Measurements from ENCODE around the gene SLC2A9.
"Not testable (repeated sequence)": the region's sequence is repeated elsewhere in the genome, so short reads cannot be mapped to it uniquely, and the experiment has no call there.

The SLC2A9 gene

DNA sequence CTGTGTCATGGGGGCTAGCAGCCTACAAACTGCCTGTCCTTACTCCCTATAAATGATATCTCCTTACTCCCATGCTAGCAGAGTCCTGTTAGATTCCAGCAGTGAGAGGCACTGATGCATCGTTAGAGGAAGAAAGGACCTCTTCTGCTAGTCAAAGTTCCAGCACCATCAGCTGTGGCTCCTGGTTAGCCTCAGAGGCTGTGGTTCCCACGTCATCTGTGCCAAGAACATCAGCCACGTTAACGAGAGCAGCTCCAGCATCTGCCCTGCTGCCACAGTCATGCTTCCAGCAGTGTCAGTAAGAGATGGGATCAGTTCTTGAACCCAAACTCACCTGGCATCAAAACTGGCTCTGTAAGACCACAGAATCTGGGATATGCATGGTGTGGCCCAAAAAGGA, 88.5 kb downstream of the SLC2A9 start:
- DNase-seq (ENCODE audit: extremely low read depth in 1 of 2, low read depth in 1 of 2), result no peak

DNA sequence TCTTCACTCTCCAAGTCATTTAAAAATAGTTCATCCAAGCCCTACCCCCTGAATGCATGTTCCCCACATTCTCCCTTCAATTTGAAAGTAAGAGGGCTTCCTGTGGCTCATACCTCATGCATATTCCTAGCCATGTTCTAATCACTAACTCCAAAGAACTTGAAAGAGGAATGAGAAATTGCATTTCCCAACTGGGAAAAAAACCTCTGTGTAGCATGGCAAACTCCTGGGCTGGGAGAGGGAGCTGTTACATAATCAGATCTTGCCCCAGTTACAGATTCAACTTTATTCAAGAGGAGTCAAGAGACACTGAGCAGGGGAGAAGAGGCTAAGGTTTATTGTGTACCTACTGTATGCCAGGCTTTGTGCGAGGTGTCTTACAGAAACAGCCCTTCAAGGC, 90.2 kb downstream of the SLC2A9 start:
- DNase-seq (ENCODE audit: extremely low read depth in 1 of 2, low read depth in 1 of 2), result no peak

- DNase-seq (ENCODE audit: extremely low read depth in 1 of 2, low read depth in 1 of 2), result no peak
Observed at GRCh38 chr4:9929111-9929510, 92.2 kb downstream of the SLC2A9 start.

GRCh38 chr4:9927341-9928007, 93.8 kb downstream of the SLC2A9 start:
- DNase-seq (ENCODE audit: extremely low read depth in 1 of 2, low read depth in 1 of 2), result no peak

- no peak for DNase-seq (ENCODE audit: extremely low read depth in 1 of 2, low read depth in 1 of 2)
Observed at GRCh38 chr4:9926586-9926985, 94.7 kb downstream of the SLC2A9 start.

DNA sequence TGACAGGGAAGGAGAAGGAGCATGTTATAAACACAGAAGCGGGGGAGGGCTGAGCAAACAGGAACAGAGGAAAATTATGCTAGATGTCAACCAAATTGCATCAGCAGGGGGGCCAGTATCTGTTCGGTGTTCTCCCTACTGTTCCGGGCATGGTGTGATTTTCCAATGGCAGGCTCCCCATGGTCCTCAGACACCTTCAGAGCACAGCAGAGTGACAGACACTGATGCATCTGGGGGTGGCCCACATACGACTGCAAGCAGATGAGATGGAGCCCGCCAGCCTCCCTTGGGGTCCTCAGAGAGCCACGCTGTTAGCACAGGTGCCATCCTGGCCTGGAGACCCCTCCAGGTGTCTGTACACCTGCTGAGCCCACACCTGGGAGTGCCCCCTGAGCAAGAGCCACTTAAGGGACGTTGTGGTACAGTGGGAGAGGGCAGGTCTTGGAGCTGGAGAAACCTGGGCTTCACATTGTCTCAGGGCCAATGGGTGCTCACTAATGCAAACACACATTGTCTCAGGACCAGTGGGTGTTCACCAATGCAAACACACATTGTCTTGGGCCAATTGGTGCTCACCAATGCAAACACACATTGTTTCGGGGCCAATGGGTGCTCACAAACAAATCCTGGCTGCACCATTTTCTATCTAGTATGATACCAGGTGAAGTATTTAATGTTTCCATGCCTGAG, 95.4 kb downstream of the SLC2A9 start:
- no peak for DNase-seq (ENCODE audit: extremely low read depth in 1 of 2, low read depth in 1 of 2)

- no peak for DNase-seq (ENCODE audit: extremely low read depth in 1 of 2, low read depth in 1 of 2)
Observed at GRCh38 chr4:9924750-9925149, 96.5 kb downstream of the SLC2A9 start.

DNA sequence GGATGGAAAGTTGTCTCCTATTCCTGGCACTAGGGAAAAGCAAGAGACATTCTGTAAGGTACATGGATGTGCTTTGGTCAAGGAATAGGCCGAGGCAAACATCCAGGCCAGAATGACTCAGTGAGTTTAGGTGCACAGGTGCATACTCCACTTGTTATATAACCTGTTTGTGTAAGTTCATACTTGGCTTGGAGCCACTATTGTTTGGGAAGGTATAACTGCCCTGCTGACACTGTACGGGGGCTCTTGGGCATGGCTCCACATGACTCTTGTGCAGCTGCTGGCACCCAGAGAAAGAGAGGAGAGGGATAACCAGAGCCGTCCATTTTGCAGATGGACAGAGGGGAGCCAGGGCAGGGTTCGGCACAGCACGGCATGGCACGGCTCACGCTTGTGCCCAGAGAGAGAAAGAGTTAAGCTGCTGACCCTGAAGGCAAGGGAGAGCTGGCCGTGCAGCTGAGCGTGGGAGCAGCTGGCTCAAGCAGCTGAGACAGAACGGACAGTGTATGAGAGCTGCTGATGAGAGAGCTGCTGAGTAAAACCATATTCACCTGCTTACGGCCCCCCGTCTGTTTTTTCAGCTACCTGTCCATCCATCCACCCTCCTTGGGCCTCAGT, 98.0 kb downstream of the SLC2A9 start:
- no peak for DNase-seq (ENCODE audit: extremely low read depth in 1 of 2, low read depth in 1 of 2)

GRCh38 chr4:9921326-9921725, 100.0 kb downstream of the SLC2A9 start:
- DNase-seq (ENCODE audit: extremely low read depth in 1 of 2, low read depth in 1 of 2), result no peak

DNA sequence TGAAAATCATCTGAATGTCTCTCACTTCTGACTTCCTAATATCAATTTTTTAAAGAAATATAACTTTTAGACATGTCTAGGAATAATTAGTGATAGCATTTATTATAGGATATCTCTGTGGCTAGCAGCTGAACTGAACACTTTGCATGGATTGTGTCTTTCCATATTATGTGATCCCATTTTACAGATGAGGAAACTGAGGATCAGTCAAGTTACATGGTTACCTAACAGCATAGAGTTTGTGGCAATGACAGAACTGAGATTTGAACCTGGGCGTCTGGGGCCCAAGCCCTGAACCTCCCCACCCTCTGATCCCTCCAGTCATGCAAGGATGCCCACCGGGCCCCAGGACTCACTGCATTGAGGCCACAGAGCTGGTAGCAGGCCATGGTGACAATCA, 101.3 kb downstream of the SLC2A9 start:
- no peak for DNase-seq (ENCODE audit: extremely low read depth in 1 of 2, low read depth in 1 of 2)

DNA sequence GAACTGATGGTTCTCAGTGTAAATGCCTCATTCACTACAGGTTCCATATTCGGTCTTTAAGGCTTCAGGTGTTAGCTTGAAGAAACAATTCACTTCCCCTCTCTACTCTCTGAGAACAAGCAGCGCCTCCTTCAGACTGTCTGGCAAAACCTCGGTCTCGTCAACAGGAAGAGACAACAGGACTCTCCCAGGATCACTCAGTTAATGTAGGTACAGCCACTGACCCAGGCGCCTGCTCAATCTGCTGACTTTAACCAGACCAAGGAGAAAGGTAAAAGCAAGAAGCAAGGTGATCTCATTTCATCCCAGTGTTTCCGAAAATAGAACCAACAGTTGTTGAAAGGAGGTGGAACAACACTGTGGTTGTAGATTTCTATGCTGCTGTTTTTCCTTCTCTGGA, 102.2 kb downstream of the SLC2A9 start:
- DNase-seq (ENCODE audit: extremely low read depth in 1 of 2, low read depth in 1 of 2), result no peak

DNA sequence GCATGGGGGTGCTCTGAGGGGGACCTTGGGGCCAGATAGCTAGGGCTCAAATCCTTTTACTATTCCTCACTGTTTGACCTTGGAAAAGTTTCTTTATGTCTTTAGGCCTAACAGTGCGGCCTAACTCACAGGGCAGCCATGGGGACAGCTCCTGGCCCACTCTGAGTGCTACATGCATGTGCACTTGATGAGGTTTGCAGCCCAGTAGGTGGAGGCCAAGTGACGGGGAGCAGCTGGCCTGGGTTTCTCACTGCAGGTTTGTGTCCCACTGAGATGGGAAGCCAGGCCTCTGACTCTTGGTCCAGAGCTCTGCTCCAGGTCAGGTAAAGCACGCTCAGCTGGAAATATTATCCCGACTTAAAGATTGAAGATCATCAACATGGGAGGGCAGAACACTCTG, 102.8 kb downstream of the SLC2A9 start:
- no peak for DNase-seq (ENCODE audit: extremely low read depth in 1 of 2, low read depth in 1 of 2)

DNA sequence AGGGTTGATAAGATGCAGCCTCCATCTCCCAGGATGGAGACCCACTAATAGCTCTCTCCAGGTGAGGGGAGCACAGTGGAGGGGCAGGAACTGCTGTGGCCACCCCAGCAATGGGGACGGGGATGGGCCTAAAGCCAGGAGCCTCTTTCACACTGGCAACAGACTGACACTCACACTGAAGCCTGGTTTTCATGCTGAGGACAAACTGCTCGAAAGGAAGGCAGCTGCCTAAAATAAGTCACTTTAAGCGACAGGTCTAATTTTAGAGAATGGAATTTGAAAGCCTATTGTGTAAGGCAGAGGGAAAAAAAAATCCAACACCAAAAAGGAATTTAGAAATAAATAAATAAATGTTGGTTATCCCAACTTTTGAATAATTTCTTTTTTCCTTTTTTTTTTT, 104.4 kb downstream of the SLC2A9 start:
- no peak for DNase-seq (ENCODE audit: extremely low read depth in 1 of 2, low read depth in 1 of 2)

DNA sequence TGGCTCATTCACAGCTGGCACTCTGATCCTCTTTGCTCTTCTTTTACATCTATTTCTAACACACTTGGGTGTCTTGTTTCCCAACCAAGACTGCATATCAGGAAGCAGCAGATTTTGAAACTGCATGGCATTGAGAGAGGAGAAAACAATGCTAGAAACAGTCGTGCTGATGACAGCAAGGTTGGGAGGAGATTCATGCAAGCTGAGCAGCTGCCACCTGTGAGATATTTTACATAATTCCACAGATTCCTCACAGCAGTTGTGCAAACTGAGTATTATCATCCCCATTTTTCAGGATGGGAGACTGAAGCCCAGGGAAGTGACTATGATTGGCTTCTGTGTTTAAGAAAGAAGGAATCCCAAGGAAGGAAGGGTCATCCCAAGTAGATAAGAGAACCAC, 105.0 kb downstream of the SLC2A9 start:
- DNase-seq (ENCODE audit: extremely low read depth in 1 of 2, low read depth in 1 of 2), result no peak

GRCh38 chr4:9913846-9914245, 107.5 kb downstream of the SLC2A9 start:
- no peak for DNase-seq (ENCODE audit: extremely low read depth in 1 of 2, low read depth in 1 of 2)

GRCh38 chr4:9906996-9907395, 114.3 kb downstream of the SLC2A9 start:
- no peak for DNase-seq (ENCODE audit: extremely low read depth in 1 of 2, low read depth in 1 of 2)

- no peak for DNase-seq (ENCODE audit: extremely low read depth in 1 of 2, low read depth in 1 of 2)
Observed at GRCh38 chr4:9904976-9905587, 116.2 kb downstream of the SLC2A9 start.

DNA sequence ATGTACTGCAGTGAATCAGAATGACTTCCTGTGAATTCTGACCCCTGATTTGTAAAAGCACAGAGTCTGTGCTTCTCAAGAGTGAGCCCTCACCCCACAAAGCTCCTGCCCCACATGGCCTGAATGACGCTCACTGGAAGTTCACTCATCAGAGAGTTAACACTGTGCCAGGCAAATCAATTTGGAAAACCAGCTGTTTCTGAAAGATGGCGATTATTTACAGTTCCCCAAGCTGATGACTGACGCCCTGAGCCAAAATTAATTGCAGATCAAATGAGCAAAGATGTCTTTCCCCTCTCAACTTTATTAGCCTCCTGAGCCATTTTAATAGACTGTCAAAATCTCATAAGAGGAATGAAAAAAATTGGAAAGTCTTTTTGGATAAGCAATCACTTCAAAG, 118.0 kb downstream of the SLC2A9 start:
- no peak for DNase-seq (ENCODE audit: extremely low read depth in 1 of 2, low read depth in 1 of 2)

- DNase-seq (ENCODE audit: extremely low read depth in 1 of 2, low read depth in 1 of 2), result no peak
Observed at GRCh38 chr4:9901257-9901656, 120.0 kb downstream of the SLC2A9 start.

DNA sequence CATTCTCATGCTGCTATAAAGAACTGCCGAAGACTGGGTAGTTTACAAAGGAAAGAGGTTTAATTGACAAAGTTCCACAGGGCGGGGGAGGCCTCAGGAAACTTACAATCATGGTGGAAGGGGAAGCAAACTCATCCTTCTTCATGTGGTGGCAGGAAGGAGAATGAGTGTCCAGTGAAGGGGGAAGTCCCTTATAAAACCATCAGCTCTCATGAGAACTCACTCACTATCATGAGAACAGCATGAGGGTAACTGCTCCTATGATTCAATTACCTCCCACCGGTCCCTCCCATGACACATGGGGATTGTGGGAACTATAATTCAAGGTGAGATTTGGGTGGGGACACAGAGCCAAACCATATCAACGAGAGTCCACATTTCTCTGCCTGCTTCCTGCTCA, 120.7 kb downstream of the SLC2A9 start:
- not testable (repeated sequence) for DNase-seq (ENCODE audit: extremely low read depth in 1 of 2, low read depth in 1 of 2)

- DNase-seq (ENCODE audit: extremely low read depth in 1 of 2, low read depth in 1 of 2), result no peak
Observed at GRCh38 chr4:9899306-9900055, 121.8 kb downstream of the SLC2A9 start.

All from stimulated activated CD8-positive, alpha-beta memory T cell treated with anti-CD3 and anti-CD28 coated beads, Interleukin-7, amount 100 ng/mL, for 48 hours (primary cell).